ENCODE data around the gene ASS1.

The ASS1 gene

DNA sequence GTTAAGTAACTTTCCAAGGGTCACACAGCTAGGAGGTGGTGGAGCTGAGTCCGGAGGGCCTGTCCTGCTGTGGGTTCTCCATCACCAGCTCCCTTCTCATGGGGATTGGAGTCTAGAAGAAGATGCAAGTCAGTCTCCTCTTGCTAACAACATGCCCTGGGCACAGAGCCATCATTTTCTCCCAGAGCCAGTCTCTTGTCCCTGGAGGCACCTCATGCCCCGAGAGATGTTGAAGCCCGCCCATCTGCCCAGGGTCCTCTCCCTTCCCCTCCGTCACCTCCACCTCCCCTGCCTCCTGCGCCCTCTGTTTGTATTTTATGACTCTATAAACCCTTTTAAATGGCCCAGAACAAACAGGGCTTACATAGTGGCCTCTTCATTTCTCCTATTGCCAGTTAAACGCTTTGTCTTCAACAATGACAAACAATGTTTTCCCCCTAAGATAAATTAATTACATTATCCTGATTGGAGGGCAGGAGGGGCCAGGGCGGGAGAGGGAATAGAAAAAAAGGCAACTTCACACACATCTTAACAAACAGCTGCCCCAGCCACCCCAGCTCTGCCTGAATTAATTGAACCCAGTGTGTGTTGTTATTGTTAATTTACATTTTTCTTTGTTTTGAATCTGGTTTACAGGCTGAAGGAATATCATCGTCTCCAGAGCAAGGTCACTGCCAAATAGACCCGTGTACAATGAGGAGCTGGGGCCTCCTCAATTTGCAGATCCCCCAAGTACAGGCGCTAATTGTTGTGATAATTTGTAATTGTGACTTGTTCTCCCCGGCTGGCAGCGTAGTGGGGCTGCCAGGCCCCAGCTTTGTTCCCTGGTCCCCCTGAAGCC is 55.8 kb downstream of the ASS1 start:
- no peak for DNase-seq

DNA sequence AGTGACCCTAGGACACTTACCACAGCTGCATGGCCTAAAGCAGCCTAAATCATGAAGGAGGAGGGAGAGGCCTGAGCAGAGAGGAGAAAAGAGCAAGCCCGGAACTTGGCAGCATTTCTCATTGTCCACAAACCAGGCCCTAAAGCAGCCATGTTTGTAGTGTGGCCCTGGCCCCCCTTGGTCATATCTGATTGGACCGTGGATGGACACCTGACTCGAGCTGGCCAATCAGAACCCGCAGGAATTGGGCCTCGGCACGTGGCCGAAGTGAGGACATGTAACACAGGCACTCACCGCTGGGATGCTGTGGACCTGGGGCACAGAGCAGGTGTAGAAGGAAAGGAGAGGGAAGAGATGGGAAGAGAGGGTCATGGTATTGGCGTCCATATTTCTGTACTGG is 56.9 kb downstream of the ASS1 start:
- no peak for DNase-seq

DNA sequence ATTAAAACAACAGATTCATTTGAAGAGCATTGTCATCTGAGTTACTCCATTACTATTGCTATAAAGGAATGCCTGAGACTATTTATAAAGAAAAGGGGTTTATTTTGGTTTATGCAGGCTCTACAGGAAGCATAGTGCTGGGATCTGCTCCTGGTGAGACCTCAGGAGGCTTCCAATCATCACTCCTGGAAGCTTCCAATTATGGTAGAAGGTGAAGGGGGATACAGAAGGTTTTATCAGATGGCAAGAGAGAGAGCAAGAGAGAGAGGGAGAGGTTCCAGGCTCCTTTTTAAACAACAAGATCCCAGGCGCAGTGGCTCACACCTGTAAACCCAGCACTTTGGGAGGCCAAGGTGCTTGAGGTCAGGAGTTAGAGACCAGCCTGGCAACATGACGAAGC is 63.5 kb downstream of the ASS1 start:
- no peak for DNase-seq

DNA sequence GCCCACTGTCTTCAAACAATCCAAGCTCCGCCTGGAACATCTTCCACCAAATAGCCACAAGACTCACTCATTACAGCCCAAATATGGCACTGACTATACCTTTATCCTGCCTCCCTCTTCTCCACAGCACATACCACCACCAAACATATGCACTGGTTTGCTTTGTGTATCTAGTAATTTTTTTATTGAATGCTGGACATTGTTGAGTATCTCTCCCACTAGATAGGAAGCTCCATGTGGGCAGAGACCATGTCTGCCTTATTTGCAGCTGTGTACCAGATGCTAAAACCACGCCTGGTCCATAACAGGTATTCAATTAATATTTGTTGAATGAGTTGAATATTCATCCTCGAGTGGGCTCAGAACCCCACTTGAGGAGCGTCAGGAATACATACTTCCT is 67.4 kb downstream of the ASS1 start:
- no peak for DNase-seq

DNA sequence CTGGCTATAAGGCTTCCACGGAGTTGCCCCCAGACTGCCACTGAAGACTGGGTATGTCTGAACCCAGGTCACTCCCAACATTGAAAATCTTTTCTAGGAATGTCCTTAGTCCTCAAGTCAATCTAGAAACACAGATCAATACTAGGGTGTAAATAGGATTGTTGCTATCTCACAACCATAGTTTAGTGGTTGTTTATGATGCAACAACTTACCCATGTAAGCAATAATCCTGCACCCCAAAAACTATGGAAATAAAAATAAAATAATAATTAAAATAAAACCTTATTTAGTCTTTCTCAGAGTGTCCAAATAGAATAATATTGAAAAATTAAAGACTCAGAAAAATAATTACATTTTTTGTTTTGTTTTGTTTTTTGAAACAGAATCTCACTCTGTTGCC is 68.3 kb downstream of the ASS1 start:
- DNase-seq, result no peak

DNA sequence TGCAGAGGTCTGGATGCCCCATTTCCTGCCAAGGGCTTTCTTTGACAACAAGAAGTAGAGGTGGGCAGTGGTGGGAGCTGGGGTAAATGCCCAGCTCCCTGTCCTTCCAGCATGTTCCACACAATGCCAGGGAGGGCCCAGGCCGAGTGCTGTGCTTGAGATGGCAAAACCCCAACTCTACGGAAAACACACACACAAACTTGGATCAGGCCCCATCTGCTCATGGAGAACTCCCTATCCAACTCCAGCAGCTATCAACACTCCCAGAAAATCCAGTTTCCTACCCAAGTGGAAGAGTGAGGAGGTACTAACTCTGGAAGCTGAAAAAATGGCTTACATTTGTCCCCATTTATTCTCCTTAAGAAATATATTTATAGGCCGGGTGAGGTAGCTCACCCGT is 73.5 kb downstream of the ASS1 start:
- no peak for DNase-seq

DNA sequence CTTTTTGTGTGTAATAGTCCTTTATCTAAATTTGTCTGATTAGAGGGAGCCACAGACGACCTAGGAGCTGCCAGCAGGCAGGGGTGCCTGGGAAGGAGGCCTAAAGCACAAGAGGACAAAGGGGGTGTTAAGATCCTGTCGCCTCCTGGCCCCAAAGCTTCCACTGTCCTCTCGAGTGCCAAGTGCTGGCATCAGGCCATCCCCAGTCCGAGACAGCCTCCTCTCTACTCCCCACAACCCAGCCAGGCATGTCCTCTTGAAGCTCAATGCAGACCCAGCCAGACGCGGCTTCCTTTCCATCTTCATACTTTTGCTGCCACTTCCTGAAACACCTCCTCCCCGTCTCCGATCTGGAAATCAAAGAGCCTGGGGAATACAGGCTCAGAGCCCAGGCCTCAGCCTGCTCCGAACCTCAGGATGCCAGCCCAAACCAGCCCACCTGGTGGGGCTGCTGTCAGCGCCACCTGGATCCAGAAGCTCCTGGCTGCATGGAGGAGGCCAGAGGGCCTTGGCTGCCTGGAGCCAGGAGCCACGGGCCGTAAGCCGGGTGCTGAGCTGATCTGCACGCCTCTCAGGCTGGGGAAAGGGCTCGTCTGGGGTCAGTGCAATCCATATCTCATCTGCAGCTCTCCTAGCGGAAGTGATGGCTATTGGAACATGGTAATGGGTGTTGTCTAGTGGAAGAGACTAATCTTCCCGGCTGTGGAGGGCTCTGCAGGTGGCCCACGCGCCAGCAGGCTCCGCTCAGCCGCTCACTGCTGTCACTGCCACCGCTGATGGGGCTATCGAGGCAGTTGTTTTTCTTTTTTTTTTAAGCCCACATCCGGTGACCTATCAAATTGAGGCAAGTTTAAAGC is 74.4 kb downstream of the ASS1 start:
- DNase-seq, result no peak

DNA sequence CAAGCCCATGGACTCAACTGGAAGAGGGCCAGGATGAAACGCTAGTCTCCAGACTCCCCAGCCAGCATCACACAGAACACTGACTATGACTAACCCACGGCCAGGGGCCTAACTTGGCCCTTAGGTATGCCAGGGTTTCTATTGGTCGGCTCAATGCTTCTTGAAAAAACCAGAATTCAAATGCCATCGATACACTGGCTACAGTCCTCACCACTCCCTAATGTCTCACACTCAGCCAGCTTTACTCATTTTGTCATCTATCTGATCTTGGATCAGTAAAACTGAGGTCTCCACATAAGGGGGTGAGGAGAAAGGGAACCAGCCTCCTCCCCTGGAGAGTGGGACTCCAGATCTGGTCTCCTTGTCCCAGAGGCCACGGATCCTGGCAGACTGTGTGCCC is 75.2 kb downstream of the ASS1 start:
- DNase-seq, result no peak

DNA sequence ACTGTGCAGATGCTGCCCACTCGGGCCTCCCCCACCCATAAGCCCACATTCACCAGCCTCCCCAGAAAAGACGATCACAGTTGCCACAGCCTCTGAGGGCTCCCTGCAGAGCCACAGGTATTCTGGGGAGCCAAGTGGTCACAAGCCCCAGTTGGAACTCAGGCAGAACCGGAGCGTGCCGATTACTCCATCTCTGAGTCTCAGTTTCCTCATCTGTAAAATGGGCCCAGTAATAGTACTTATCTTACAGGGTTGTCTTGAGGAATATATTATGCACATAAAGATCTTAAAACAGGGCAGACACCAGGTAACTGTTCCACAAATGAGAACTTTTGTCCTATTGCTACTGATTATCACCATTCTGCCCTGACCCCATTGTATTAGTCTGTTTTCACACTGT is 77.0 kb downstream of the ASS1 start:
- no peak for DNase-seq

DNA sequence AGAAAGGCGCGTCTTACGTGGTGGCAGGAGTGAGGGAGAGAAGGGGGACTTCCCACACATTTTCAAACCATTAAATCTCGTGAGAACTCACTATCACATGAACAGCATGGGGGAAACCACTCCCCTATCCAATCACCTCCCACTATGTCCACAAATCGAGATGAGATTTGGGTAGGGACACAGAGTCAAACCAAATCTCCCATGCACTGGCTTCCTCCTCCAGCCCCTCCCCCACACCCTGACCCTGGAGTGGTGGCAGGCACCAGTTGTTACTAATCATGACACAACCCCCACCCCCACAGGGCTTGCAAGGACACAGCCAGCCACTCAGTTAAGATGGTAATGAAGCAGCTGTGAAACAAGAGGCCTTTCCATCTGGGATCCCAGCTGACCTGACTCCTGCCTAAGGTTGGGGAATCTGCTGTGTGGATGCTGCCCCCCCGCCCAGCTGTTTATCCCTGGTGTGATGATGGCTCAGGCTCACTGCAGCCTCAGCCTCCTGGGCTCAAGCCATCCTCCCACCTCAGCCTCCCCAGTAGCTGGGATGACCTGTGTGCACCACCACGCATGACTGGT is 77.6 kb downstream of the ASS1 start:
- DNase-seq, result no peak

DNA sequence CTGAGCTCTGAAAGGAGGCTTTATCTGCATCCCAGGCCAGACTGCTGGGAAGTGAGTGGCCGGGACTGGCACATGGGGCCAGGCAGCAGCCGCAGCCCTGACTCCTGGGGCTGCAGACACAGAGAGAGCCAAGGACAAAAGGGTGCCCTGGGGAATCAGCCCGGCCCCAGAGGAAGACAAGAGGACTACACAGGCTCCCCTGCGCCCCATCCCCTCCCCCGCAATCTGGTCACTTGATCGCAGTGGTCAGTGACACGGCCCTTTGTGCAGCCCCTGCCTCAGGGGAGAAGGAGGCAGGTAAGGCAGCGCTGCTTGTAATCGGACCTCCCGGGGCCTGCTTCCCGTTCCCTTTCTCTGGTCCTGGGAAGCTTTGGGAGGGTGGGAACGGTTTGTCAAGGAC is 79.2 kb downstream of the ASS1 start:
- DNase-seq, result no peak

DNA sequence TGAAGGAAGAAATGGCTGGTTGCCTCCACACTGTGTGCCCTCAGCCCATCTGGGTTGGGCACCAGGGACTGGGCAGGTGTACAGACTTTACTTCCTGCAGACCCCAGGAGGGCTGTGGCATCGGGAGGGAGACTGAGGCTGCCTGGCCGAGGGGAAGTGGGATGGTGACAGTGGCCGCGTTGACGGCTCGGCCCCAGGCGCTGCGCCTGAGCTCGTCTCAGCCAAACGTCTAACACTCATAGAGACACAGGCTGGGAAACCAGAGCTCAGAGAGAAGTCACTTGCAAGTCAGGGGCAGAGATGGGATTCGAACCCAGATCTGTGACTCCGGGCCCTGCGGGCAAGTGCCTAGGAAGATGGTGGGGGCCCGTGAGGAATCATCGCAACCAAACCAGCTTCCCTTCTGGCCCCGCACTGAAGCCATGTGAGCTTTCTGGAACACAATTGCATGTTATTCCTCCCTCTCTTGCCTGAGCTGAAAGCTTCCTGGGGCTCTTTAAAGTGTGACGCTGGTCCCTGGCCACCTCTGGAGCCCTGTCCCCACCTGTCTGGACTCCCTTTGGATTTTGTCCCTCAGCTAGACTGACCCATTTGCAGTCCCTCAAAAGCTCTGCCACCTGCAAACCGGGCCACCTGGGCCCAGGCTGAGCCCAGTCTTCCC is 81.6 kb downstream of the ASS1 start:
- DNase-seq, result no peak

DNA sequence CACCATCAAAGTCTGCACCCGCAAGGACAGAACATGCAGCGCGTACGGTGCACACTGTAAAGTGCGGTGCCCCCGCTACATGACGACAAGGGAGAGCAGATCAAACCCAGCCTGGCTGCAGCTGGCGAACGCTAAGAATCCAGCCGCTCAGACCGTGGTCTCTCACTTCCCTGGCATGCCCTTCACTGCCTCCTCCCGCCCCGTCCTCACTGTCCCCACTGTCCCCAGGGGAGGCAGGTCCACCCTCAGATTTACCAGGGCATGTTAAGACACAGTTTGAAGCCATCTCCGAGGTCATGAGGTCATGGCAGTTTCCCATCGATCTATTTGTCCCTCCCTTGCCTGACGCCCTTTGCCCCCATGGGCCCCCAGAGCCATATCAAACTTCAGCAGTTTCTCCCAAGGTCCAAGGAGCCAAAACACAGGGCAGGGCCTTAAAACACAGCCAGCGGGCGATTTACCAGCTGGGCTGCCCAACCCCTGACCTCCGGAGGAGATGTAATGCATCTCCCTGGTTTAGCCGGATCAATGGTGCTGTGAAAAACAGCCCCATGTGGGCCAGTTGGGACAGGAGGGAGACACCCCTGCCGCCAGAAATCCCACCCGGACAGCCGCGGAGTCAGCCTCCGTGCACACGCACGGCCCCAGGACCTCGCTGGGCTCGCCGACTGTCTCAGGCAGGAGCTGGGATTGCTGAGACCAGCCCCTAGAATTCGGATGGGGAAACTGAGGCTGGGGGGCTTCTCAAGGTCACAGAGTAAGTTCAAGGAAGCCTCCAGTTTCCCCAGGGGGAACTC is 82.3 kb downstream of the ASS1 start:
- DNase-seq, result no peak

DNA sequence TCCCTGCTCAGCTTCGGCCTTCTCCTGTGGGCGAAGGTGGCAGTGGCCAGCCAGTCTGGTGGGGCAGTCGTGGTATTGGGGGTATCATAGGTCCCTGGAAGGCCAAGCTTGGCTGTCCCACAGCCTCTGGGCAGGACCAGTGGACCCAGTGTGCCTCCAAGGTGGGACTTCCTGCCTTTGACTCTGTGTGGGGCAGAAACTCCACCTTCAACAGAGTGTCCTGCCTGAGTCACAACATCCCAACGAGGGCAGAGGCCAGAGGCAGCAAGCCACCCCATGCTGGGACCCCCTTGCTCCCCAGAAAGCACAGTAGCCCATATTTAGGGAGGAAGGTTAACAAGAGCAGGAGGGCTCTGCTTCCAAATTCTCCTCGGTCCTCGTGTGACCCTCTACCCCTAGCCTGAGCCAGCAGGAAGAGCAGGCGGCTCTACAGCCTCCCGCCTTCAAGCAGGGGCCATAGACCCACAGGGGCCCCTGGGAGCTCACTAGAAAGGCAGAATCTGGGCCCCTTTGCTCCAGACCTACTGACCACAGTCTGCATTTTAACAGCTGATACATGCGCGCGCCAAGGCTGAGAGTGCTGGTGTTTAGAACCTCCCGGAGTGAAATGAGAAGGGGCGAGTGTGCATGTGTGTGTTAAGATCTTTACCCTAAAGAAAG is 83.0 kb downstream of the ASS1 start:
- no peak for DNase-seq

DNA sequence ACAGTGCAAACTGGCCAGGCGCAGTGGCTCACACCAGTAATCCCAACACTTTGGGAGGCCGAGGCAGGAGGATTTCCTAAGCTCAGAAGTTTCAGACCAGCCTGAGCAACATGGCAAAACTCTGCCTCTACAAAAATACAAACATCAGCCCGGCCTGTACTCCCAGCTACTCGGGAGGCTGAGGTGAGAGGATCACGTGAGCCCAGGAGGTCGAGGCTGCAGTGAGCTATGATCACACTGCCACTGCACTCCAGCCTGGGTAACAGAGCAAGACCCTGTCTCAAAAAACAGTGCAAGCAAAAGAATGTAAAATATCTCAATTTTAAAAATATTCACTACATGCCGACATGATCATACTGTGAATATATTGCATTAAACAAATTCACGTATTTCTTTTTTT is 83.9 kb downstream of the ASS1 start:
- no peak for DNase-seq

DNA sequence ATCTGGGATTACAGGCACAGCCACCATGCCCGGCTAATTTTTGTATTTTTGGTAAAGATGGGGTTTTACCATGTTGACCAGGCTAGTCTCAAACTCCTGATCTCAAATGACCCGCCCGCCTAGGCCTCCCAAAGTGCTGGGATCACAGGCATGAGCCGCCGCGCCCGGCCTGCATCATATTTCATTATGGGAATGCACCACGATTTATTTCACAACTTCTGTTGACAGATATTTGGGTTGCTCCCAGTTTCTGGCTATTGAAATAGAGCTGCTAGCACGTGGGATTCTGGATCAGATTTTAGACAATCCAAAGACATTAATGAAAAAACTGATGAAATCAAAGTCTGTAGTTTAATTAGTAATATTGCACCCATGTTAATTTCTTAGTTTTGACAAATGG is 86.2 kb downstream of the ASS1 start:
- DNase-seq, result no peak

DNA sequence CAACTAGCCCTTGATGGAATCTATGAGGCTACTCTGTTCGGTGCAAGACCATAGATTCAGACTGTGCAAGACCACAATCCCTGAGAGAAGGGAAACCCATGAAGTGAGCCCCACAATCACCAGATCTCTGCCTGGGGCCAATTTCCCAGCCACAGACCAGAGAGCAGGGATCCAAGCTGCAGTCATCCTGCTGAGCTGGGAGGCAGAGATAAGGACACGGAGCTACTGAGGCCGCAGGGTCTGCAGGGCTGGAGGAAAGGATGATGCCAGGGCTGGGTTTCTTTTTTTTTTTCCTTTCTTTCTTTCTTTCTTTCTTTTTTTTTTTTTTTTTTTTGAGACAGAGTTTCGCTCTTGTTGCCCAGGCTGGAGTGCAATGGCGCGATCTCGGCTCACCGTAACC is 86.9 kb downstream of the ASS1 start:
- DNase-seq, result no peak

DNA sequence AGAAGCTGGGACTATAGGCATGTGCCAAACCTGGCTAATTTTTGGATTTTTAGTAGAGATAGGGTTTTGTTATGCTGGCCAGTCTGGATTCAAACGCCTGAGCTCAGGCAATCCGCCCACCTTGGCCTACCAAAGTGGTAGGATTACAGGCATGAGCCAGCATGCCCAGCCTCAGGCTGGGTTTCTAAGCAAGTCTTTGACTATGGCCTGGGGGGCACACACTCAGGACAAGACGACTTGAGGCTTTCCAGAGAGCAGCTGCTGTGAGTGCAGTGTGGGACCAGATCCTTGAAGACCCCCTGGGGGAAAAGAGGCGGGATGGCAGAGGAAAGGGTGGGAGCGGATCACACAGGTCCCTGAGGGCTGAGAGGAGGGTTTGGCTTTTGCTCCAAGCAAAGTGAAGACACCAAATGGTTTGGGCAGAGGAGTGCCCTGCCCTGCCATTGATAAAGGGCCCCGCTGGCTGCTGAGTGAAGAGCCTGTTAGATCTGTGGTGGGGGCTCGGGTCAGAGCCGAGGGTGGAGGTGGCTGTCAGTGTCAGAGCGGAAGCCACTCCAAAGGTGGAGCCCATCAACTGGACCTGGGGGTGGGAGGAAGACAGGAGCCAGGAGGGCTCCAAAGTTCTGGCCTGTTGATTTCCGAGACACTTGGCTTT is 87.8 kb downstream of the ASS1 start:
- DNase-seq, result no peak

DNA sequence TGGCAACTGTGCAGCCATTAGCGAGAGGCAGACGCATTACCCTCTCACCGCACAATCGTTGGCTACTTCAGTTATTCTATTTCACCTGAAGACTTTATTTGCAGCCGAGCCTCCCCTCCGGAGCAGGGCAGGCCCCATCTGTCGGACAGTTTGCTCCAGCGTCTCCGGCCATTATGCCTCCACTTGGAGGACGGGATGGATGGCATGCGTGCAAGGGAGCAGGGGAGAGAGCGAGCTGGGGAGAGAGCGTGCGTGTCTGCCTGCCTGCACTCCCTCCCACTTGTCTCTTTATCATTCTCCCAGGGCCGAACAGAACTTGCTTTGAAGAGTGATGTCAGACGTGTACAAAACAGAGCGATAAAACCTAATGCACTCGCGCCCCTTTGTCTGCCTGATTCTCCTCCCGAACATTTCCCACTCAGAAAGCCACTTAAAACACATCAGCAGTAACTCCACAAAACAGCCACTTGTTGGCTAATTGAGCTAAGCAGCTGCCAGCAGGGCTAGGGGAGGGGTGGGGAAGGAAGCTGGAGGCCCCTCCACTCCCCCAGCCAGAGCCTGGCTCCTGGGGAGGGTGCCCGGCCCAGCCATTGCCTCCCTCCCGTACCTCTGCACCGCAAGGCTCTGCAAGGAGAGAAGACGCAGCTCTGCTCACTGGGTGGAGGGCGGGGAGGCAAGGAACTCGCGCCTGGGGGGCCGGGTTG is 91.2 kb downstream of the ASS1 start:
- DNase-seq, result no peak

DNA sequence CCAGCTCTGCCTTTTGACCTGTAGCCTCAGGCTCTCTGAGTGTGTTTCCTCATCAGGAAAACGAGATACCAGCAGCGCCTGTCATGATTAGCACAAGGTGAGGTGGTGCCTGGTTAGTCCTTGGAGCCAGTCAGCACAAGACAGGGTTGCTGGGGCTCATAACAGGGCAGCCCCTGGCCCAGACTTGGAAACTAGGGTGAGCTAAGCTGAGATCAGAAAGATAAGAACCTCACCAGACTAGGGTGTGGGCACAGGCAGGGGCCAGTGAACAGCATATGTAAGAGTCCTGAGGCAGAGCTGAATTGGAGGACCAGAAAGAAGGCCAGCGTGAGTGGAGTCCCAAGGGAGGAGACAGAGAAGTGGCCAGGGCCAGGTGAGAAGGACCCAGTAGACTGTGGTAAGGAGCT is 91.9 kb downstream of the ASS1 start:
- no peak for DNase-seq

Measured in activated naive CD4-positive, alpha-beta T cell (primary cell).